ENCODE data around the gene RNASE11. TPM values are rescaled to one million over a fixed set of nuclear protein-coding genes. Genes with fewer than 3 reads are reported as not detected.

RNASE11 gene
- total and polyA plus RNA-seq, 4 donors: not detected

DNA sequence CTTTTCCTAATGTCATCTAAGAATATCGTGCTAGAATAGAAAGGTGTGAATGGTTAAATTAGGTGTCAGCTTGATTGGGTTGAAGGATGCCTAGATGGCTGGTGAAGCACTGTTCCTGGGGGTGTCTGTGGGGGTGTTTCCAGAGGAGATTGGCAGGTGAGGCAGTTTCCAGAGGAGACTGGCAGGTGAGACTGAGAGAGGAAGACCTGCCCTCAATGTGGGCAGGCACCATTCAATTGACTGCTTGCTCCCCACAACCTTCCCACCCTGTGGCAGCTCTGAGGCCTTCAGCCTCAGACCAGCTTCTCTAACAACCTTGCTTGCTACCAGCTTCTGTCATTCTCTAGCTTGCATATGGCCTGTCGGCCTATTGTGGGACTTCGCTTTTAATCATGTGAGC lies 36.2 kb downstream of the RNASE11 start:
- Histone ChIP-seq H3K9ac (ENCODE audit: low read depth in 1 of 2, low read length in 2 of 2) (no peak overlapping the region), H3K27me3 (ENCODE audit: control insufficient read depth in 4 of 4, insufficient read depth in 4 of 4, low read length in 3 of 4) (no peaks in the 10 kb centered on the region), H3K27ac (ENCODE audit: low read depth in 1 of 2, low read length in 2 of 2) (no peak overlapping the region), H3K4me3 (ENCODE audit: low read depth in 1 of 3, low read length in 3 of 3) (no peak overlapping the region), H3K36me3 (ENCODE audit: control insufficient read depth in 4 of 4, insufficient read depth in 3 of 4, low read depth in 1 of 4, low read length in 3 of 4) (no peaks in the 10 kb centered on the region), H3K4me1 (ENCODE audit: control insufficient read depth in 4 of 4, insufficient read depth in 4 of 4, low read length in 3 of 4) (no peaks in the 10 kb centered on the region), H3K9me3 (ENCODE audit: control insufficient read depth in 4 of 4, low read length in 3 of 4) (no peaks in the 10 kb centered on the region)
- TF ChIP-seq RXRA (IDR thresholded peaks at IDR 0.05) (no peak), ATF3 (IDR thresholded peaks at IDR 0.05) (no peak), EGR1 (IDR thresholded peaks at IDR 0.05; ENCODE audit: low read depth in 2 of 2) (no peak), JUND (IDR thresholded peaks at IDR 0.05) (no peak), NR2F2 (IDR thresholded peaks at IDR 0.05) (no peak), HNF4A (conservative IDR thresholded peaks at IDR 0.05) (no peak), REST (IDR thresholded peaks at IDR 0.05) (no peak), RAD21 (IDR thresholded peaks at IDR 0.05) (no peak), SP1 (IDR thresholded peaks at IDR 0.05) (no peak), GABPA (IDR thresholded peaks at IDR 0.05 in 1 of 2, conservative IDR thresholded peaks at IDR 0.05 in 1 of 2) (no peak), TAF1 (conservative IDR thresholded peaks at IDR 0.05) (no peak), FOXA2 (IDR thresholded peaks at IDR 0.05) (no peak), HNF4G (IDR thresholded peaks at IDR 0.05) (no peak), CTCF (IDR thresholded peaks at IDR 0.05; ENCODE audit: low read depth, low read length, missing input control) (no peak), ZBTB33 (IDR thresholded peaks at IDR 0.05) (no peak), FOXA1 (IDR thresholded peaks at IDR 0.05) (no peak), YY1 (IDR thresholded peaks at IDR 0.05) (no peak)
- TF ChIP-seq, protein P1, sequence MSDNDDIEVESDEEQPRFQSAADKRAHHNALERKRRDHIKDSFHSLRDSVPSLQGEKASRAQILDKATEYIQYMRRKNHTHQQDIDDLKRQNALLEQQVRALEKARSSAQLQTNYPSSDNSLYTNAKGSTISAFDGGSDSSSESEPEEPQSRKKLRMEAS (IDR thresholded peaks at IDR 0.05): no peak
- DNase-seq (ENCODE audit: low spot score): no peak
- 91% methylated on average over 3 of the region's 3 CpGs for WGBS

Data from liver (tissue), 9 donors.